GM18867 (cell line): Measurements from ENCODE around the gene BCDIN3D.

Experiments used
- ATAC-seq: cut with Tn5 transposase; IDR thresholded peaks from one replicate; pipeline ENCODE4 v1.9.1; 2021; ENCODE audit warnings: mild to moderate bottlenecking, moderate library complexity; ENCODE audit not compliant: unreplicated experiment

The BCDIN3D gene

GRCh38 chr12:49798934-49799333 is 44.0 kb downstream of the BCDIN3D start:
- no peak for ATAC-seq

GRCh38 chr12:49798248-49798647 is 44.7 kb downstream of the BCDIN3D start:
- no peak for ATAC-seq

GRCh38 chr12:49797449-49797776 is 45.5 kb downstream of the BCDIN3D start:
- no peak for ATAC-seq

GRCh38 chr12:49796606-49797448 is 46.1 kb downstream of the BCDIN3D start:
- ATAC-seq: no peak

GRCh38 chr12:49796155-49796554 is 46.8 kb downstream of the BCDIN3D start:
- no peak for ATAC-seq

GRCh38 chr12:49795654-49796105 is 47.2 kb downstream of the BCDIN3D start:
- ATAC-seq: no peak

GRCh38 chr12:49794811-49795653 is 47.9 kb downstream of the BCDIN3D start:
- ATAC-seq: no peak

GRCh38 chr12:49794021-49794420 is 48.9 kb downstream of the BCDIN3D start:
- no peak for ATAC-seq

GRCh38 chr12:49793620-49794019 is 49.3 kb downstream of the BCDIN3D start:
- ATAC-seq: no peak

- ATAC-seq: no peak
Observed at GRCh38 chr12:49792976-49793580, 49.8 kb downstream of the BCDIN3D start.

- no peak for ATAC-seq
Observed at GRCh38 chr12:49792181-49792970, 50.5 kb downstream of the BCDIN3D start.

GRCh38 chr12:49791700-49792099 is 51.2 kb downstream of the BCDIN3D start:
- no peak for ATAC-seq

GRCh38 chr12:49790741-49791555 is 52.0 kb downstream of the BCDIN3D start:
- no peak for ATAC-seq

- no peak for ATAC-seq
Observed at GRCh38 chr12:49789992-49790391, 52.9 kb downstream of the BCDIN3D start.

- ATAC-seq: no peak
Observed at GRCh38 chr12:49787672-49788071, 55.2 kb downstream of the BCDIN3D start.
